Pancreas (tissue), 10 donors: ENCODE results near the gene TFDP2. TPM values are rescaled to one million over a fixed set of nuclear protein-coding genes. Genes with fewer than 3 reads are reported as not detected.

Source experiments
- ATAC-seq, 4 donors: fragments of 200-7000 bp; cut with Tn5 transposase; one replicate each; pipeline versions ENCODE4 v1.8.0 to v1.9.1; 2020; ENCODE audit warnings: mild to moderate bottlenecking in 4 of 4, moderate library complexity in 4 of 4
- DNase-seq, 6 donors: peaks; one replicate each; pipeline ENCODE4 v3.0.0-alpha.2; 2020
- FAIRE-seq: peaks from 2 replicates; lab custom pipeline; 2012; peaks lifted over from hg19 to GRCh38; lab: Jason Lieb, UNC
- H3K27ac ChIP-seq, 4 donors: fragments of 200-600 bp; sonication (generic); 1 replicate in 3 of 4; 2 replicates in 1 of 4; pipeline versions ENCODE4 v1.5.0 to v1.8.0; 2020
- H3K27me3 ChIP-seq, 4 donors: fragments of 200-600 bp; one replicate each; pipeline ENCODE4 v1.8.0; 2021
- H3K36me3 ChIP-seq, 3 donors: fragments of 200-600 bp; sonication (generic) in 1 of 3; one replicate each; pipeline versions ENCODE4 v1.5.0 to v1.8.0; 2020 to 2021
- H3K4me1 ChIP-seq, 3 donors: fragments of 200-600 bp; one replicate each; pipeline ENCODE4 v1.8.0; 2021
- H3K4me3 ChIP-seq, 4 donors: fragments of 200-600 bp; sonication (generic) in 2 of 4; one replicate each; pipeline versions ENCODE4 v1.5.0 to v1.8.0; 2020 to 2021
- H3K9me3 ChIP-seq, 4 donors: fragments of 200-600 bp; one replicate each; pipeline ENCODE4 v1.8.0; 2021
- WGBS, 2 donors: extraction: QIAGEN DNeasy Blood & Tissue Kit; methylation state at CpG; one replicate each; pipeline ENCODE4 v1.1.7; 2013; 5-methylcytosine and 5-hydroxymethylcytosine counted together
- intact Hi-C, 3 donors: fragments of 100-400 bp; cut with DNase I; formaldehyde crosslinking; loops; one replicate each; pipeline versions ENCODE4 v1.11.1 to v1.14.2; 2022
- polyA plus RNA-seq, 2 donors: library from polyadenylated mRNA; stranded (reverse); fragments of 200-250 nt; gene quantifications; one replicate each; pipeline ENCODE4 v1.2.3, GENCODE V29; 2013
- total RNA-seq, 6 donors: library from RNA; stranded (reverse); fragmentation: NEBNext Ultra II Directional in 4 of 6; extraction: Animal tissue kit (Norgen Biotek cat#: 25700) in 4 of 6; gene quantifications; one replicate each; pipeline versions ENCODE4 v1.2.1 to v1.2.4, GENCODE V29; 2021 to 2023
- TF ChIP-seq, protein P1 (sequence below), 4 donors: fragments of 200-600 bp; sonication (generic) in 3 of 4; IDR thresholded peaks; one replicate each; pipeline versions ENCODE4 v1.5.0 to v1.8.0; 2021; ENCODE audit warnings: antibody characterized with exemption in 4 of 4
- donor health status: healthy with polysubstance abuse.
- donor health status: DM: no; HTN: no; CAD: no; lungs with moderate emphysema.
- donor health status: DM: no; HTN: no; CAD: no.
- donor health status: control.
- donor health status: control.
- donor health status: Bipolar disorder and iron deficiency.
- donor health status: DM: yes; HTN: yes; CAD: no.
- donor health status: DM: no; HTN: no; CAD: no.
- donor health status: DM: no; HTN: no; CAD: no.
- donor health status: DM: yes; HTN: yes; CAD: no.

TFDP2 gene
- total and polyA plus RNA-seq, 8 donors = 4.6 to 25.7 (median 16.8) TPM

DNA sequence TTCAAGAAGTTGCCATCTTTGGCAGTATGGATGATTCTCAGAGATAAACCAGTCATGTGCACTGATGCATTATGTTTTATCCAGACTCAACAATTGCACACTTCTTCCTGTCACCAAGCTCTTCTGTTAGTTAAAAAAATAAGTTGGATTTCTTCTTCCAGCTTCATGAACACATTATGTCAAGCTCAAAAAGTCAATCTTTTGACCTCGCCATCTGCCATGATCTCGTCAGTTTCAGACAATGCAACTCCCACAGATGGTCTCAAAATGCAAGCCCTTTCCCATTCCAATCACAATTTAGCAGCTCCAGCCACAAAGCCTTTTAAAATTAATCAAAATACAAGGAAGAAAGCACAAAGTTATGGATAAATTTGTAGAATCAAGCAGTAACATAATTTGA lies 42.8 kb downstream of the TFDP2 start:
- TF ChIP-seq, protein P1, sequence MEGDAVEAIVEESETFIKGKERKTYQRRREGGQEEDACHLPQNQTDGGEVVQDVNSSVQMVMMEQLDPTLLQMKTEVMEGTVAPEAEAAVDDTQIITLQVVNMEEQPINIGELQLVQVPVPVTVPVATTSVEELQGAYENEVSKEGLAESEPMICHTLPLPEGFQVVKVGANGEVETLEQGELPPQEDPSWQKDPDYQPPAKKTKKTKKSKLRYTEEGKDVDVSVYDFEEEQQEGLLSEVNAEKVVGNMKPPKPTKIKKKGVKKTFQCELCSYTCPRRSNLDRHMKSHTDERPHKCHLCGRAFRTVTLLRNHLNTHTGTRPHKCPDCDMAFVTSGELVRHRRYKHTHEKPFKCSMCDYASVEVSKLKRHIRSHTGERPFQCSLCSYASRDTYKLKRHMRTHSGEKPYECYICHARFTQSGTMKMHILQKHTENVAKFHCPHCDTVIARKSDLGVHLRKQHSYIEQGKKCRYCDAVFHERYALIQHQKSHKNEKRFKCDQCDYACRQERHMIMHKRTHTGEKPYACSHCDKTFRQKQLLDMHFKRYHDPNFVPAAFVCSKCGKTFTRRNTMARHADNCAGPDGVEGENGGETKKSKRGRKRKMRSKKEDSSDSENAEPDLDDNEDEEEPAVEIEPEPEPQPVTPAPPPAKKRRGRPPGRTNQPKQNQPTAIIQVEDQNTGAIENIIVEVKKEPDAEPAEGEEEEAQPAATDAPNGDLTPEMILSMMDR (IDR thresholded peaks at IDR 0.05) = no peak
- WGBS, 2 donors = 36 to 90% methylated on average over 2 of the region's 2 CpGs
- no peak for FAIRE-seq

DNA sequence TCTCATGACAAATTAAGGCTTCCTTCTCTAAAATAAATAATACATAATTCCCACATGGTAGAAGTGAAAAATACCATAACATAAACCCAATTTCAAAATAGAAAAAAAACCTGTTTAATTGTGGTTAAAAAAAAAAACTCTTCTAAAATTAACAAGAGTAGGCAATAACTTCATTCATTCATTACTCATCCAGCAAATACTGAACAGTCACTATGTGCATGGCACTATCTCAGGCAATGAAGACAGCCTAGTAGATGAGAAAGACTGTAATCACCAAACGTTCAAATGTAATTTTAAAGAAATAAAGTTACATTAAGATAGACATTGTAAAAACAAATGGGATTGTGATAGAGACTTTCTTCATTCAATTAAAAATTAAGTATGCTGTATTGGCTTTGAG lies 43.4 kb downstream of the TFDP2 start:
- FAIRE-seq (no peak), ATAC-seq (no peak), DNase-seq (no peak)
- H3K4me3 ChIP-seq = no peak overlapping the region
- H3K4me1 ChIP-seq = no peaks in the 10 kb centered on the region
- TF ChIP-seq, protein P1 (IDR thresholded peaks at IDR 0.05) = no peak
- intact Hi-C loops = no loop called here
- no peaks in the 10 kb centered on the region for H3K27me3 ChIP-seq
- no peaks in the 10 kb centered on the region for H3K9me3 ChIP-seq
- 69 to 83% methylated on average over 1 of the region's 1 CpG for WGBS, 2 donors
- H3K27ac ChIP-seq = no peak overlapping the region
- no peaks in the 10 kb centered on the region for H3K36me3 ChIP-seq

More for the DNA sequence above, 42.8 kb downstream of the TFDP2 start:
- ATAC-seq = no peak
- H3K27ac ChIP-seq = no peak overlapping the region
- no peak for DNase-seq
- intact Hi-C loops = no loop called here
- H3K9me3 ChIP-seq = no peaks in the 10 kb centered on the region
- no peaks in the 10 kb centered on the region for H3K27me3 ChIP-seq
- H3K4me3 ChIP-seq = no peak overlapping the region
- no peaks in the 10 kb centered on the region for H3K36me3 ChIP-seq
- no peaks in the 10 kb centered on the region for H3K4me1 ChIP-seq

DNA sequence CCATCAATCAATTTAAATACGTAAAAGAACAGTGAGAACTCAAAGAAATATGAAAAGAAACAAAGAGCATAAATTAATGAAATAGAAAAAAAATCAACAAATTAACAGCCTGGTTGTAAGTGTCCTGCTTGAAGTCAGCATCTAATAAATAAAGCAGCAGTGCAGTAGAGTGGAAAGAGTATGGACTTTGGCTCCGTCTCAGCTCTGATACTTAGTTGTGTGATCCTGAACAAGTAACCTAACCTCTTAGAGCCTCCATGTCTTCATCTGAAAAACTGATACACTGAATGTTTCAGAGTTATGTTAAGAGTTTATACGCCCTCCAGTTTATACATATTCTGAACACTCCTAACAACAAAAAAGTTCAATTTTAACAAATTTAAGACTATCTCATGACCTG lies 44.6 kb downstream of the TFDP2 start:
- intact Hi-C loops = no loop called here
- H3K9me3 ChIP-seq = no peaks in the 10 kb centered on the region
- no peaks in the 10 kb centered on the region for H3K4me1 ChIP-seq
- no peak for ATAC-seq
- DNase-seq = no peak
- 88 to 90% methylated on average over 3 of the region's 3 CpGs for WGBS, 2 donors
- TF ChIP-seq, protein P1 (IDR thresholded peaks at IDR 0.05) = no peak
- no peaks in the 10 kb centered on the region for H3K27me3 ChIP-seq
- no peak overlapping the region for H3K4me3 ChIP-seq
- H3K36me3 ChIP-seq = no peaks in the 10 kb centered on the region
- no peak overlapping the region for H3K27ac ChIP-seq
- FAIRE-seq = no peak

DNA sequence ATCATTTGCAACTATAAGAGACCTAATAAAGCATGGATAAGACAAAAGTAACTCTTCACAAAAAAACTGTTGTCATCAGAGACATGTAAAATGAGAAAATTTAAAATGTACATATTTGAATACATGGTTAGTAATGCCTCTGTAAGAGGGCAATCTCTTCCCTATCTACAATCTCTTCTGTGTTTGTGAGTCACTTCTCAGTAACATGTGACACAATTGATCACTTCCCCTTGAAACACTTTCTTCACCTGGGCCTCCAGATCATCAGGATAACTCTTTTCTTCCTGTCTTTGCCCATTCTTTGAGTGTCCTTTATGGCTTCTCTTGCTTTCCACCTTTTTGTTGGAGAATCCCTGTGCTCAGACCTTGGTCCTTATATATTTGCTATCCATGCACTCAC lies 50.4 kb downstream of the TFDP2 start:
- H3K9me3 ChIP-seq = no peaks in the 10 kb centered on the region
- intact Hi-C loops = no loop called here
- no peak for FAIRE-seq
- no peak for ATAC-seq
- no peak for DNase-seq
- no peaks in the 10 kb centered on the region for H3K27me3 ChIP-seq
- H3K27ac ChIP-seq = no peak overlapping the region
- TF ChIP-seq, protein P1 (IDR thresholded peaks at IDR 0.05) = no peak
- H3K36me3 ChIP-seq = no peaks in the 10 kb centered on the region
- no peak overlapping the region for H3K4me3 ChIP-seq
- no peaks in the 10 kb centered on the region for H3K4me1 ChIP-seq

DNA sequence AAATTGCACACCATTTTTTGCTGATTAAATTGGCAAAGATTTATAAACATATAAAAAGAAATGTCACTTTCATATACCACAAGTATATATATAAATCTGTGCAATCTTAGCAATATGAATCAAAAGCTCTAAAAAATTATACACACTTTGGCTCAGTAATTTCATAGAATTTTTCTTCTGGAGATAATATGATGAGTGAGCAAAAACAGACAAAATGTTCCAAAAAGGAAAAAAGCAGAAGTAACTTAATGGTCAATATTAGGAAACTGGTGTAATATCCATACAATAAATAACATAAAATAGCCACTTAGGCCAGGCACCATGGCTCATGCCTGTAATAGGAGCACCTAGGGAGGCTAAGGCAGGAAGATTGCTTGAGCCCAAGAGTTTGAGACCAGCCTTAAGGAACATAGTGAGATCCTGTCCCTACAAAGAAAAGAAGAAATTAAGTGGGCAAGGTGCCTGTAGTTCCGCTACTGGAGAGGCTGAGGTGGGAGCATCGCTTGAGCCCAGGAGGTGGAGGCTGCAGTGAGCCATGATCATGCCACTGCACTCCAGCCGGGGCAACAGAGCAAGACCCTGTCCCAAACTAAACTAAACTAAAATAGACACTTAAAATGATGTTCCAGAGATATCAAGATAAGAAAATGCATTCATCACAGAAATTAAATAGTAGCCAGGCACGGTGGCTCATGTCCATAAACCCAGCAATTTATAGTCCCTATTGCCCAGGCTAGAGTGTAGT lies 52.1 kb downstream of the TFDP2 start:
- Histone ChIP-seq H3K9me3 (no peaks in the 10 kb centered on the region), H3K27me3 (no peaks in the 10 kb centered on the region), H3K4me1 (no peaks in the 10 kb centered on the region), H3K27ac (no peak overlapping the region), H3K36me3 (no peaks in the 10 kb centered on the region), H3K4me3 (no peak overlapping the region)
- 96% methylated on average over 4 of the region's 4 CpGs for WGBS, 2 donors
- intact Hi-C loops = no loop called here
- TF ChIP-seq, protein P1 (IDR thresholded peaks at IDR 0.05) = no peak
- no peak for DNase-seq
- no peak for ATAC-seq
- FAIRE-seq = no peak
